ENCODE results near the gene RCVRN.
"Not testable (repeated sequence)": the region's sequence is repeated elsewhere in the genome, so short reads cannot be mapped to it uniquely, and the experiment has no call there.

RCVRN gene

GRCh38 chr17:9922012-9922848 is 17.2 kb upstream of the RCVRN start:
- Histone ChIP-seq H3K79me2 (ENCODE audit: insufficient read depth, low read length) (no peaks in the 10 kb centered on the region), H3K27me3 (ENCODE audit: low read length) (no peaks in the 10 kb centered on the region), H2AFZ (ENCODE audit: low read depth, low read length, severe bottlenecking) (no peak overlapping the region), H3K4me2 (ENCODE audit: low read depth, low read length, poor library complexity, severe bottlenecking) (no peak overlapping the region), H3K36me3 (ENCODE audit: low read length) (no peaks in the 10 kb centered on the region), H3F3A (ENCODE audit: insufficient read depth) (no peaks in the 10 kb centered on the region), H3K27ac (ENCODE audit: low read depth, low read length) (no peak overlapping the region), H3K4me3 (ENCODE audit: insufficient read depth, low read length, poor library complexity, severe bottlenecking) (no peak overlapping the region), H3K9me3 (ENCODE audit: insufficient read depth, low read length) (no peaks in the 10 kb centered on the region), H3K9me2 (replicated peaks; ENCODE audit: insufficient read depth, low read length) (no peaks in the 10 kb centered on the region), H3K9ac (ENCODE audit: low read length) (no peak overlapping the region), H4K20me1 (ENCODE audit: low read depth, low read length) (no peaks in the 10 kb centered on the region)
- TF ChIP-seq EZH2phosphoT487 (conservative IDR thresholded peaks at IDR 0.05; ENCODE audit: low read length): no peak
- TF ChIP-seq CTCF (IDR thresholded peaks at IDR 0.05; ENCODE audit: insufficient read depth, low read length, poor library complexity, severe bottlenecking): no peak

- H4K20me1 ChIP-seq (ENCODE audit: low read depth, low read length); H3K4me2 ChIP-seq (ENCODE audit: low read depth, low read length, poor library complexity, severe bottlenecking); H3K9me2 ChIP-seq (replicated peaks; ENCODE audit: insufficient read depth, low read length); H3K4me3 ChIP-seq (ENCODE audit: insufficient read depth, low read length, poor library complexity, severe bottlenecking); H3K9me3 ChIP-seq (ENCODE audit: insufficient read depth, low read length); H3F3A ChIP-seq (ENCODE audit: insufficient read depth); H3K27me3 ChIP-seq (ENCODE audit: low read length); H2AFZ ChIP-seq (ENCODE audit: low read depth, low read length, severe bottlenecking); H3K36me3 ChIP-seq (ENCODE audit: low read length); H3K9ac ChIP-seq (ENCODE audit: low read length); H3K27ac ChIP-seq (ENCODE audit: low read depth, low read length); H3K79me2 ChIP-seq (ENCODE audit: insufficient read depth, low read length): not testable (repeated sequence)
These were observed 16.1 kb upstream of the RCVRN start for GRCh38 chr17:9921216-9921615.

- H3K9me2 ChIP-seq (replicated peaks; ENCODE audit: insufficient read depth, low read length): no peaks in the 10 kb centered on the region
These were observed 13.8 kb upstream of the RCVRN start for GRCh38 chr17:9918804-9919352.

More at GRCh38 chr17:9918804-9919352, 13.8 kb upstream of the RCVRN start:
- no peaks in the 10 kb centered on the region for H3K9me3 ChIP-seq (ENCODE audit: insufficient read depth, low read length)
- no peak overlapping the region for H3K27ac ChIP-seq (ENCODE audit: low read depth, low read length)
- H3K4me3 ChIP-seq (ENCODE audit: insufficient read depth, low read length, poor library complexity, severe bottlenecking): no peak overlapping the region
- H4K20me1 ChIP-seq (ENCODE audit: low read depth, low read length): no peaks in the 10 kb centered on the region
- no peaks in the 10 kb centered on the region for H3F3A ChIP-seq (ENCODE audit: insufficient read depth)
- no peak overlapping the region for H3K9ac ChIP-seq (ENCODE audit: low read length)
- TF ChIP-seq CTCF (IDR thresholded peaks at IDR 0.05; ENCODE audit: insufficient read depth, low read length, poor library complexity, severe bottlenecking) (no peak), EZH2phosphoT487 (conservative IDR thresholded peaks at IDR 0.05; ENCODE audit: low read length) (no peak)
- no peaks in the 10 kb centered on the region for H3K79me2 ChIP-seq (ENCODE audit: insufficient read depth, low read length)
- H3K36me3 ChIP-seq (ENCODE audit: low read length): no peaks in the 10 kb centered on the region
- H3K27me3 ChIP-seq (ENCODE audit: low read length): no peaks in the 10 kb centered on the region
- no peak overlapping the region for H2AFZ ChIP-seq (ENCODE audit: low read depth, low read length, severe bottlenecking)
- H3K4me2 ChIP-seq (ENCODE audit: low read depth, low read length, poor library complexity, severe bottlenecking): no peak overlapping the region
